NCI-H345 treated with DMSO at 0.1 percent for 48 hours (cell line): Measurements from ENCODE around the gene OPHN1.
"Not testable (repeated sequence)": the region's sequence is repeated elsewhere in the genome, so short reads cannot be mapped to it uniquely, and the experiment has no call there.

Experiments used
- DNase-seq: peaks from one replicate; lab custom pipeline; 2025; ENCODE audit not compliant: unreplicated experiment; lab: John Stamatoyannopoulos, UW

The OPHN1 gene

DNA sequence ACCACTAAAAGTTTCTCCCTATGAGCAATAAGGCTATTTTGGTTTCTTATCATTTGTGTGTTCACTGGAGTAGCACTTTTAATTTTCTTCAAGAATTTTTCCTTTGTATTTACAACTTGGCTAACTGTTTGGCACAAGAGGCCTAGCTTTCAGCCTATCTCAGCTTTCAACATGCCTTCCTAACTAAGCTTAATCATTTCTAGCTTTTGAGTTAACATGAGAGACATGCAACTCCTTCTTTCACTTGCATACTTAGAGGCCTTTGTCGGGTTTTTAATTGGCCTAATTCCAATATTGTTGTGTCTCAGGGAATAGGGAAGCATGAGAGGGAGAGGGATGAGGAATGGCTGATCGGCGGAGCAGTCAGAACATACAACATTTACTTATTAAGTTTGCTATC lies 349.8 kb downstream of the OPHN1 start:
- DNase-seq: no peak

- DNase-seq: no peak
Measured at GRCh38 chrX:68079961-68080360, 353.3 kb downstream of the OPHN1 start.

DNA sequence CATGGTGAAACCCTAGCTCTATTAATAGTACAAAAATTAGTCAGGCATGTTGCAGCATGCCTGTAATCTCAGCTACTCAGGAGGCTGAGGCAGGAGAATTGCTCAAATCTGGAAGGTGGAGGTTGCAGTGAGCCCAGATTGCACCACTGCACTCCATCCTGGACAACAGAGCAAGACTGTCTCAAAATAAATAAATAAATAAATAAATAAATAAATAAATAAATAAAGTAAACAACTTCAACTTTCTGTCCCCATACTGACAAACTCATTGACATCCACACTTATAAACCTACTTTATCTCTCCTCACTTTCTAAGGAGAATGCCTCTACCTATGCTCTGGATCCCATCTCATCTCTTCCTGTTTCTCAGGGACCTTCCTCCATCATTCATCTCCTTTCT lies 354.5 kb downstream of the OPHN1 start:
- not testable (repeated sequence) for DNase-seq

- DNase-seq: no peak
Measured at GRCh38 chrX:68077378-68077777, 355.9 kb downstream of the OPHN1 start.

- no peak for DNase-seq
Measured at GRCh38 chrX:68072041-68072440, 361.3 kb downstream of the OPHN1 start.

GRCh38 chrX:68070119-68070518 lies 363.2 kb downstream of the OPHN1 start:
- DNase-seq: not testable (repeated sequence)

- no peak for DNase-seq
Measured at GRCh38 chrX:68061206-68061535, 372.1 kb downstream of the OPHN1 start.

DNA sequence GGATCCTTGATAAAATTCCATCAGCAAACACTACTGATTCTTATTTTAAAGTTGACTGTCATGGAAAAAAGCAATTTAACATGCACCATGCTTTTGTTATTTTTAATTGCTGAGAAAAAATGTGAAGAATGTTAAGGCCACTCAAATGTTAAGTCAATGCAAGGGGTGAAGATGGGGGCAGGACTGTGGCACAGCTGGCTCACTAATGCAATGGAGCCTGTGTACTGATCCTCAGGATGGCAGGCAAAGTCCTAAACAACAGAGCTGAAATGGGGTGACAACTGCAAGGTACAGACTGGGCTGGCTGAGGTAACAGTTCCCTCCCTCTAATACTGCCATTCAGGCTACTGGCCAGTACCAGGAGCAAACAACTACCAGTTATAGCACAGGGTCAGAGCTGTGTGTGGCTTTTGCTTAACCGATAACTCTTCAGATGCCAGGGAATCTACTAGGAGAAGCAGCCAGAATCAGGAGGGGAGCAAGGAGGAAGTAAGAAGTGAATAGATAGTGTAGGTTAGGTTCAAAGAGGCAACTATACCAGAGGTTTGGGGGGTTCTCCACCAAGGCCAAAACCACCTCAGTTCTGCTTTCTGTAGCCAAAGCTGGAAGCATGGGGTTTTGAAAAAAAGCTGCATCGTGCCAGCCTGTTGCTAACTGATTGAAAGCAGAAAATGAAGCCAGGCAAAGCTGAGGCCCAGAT lies 372.6 kb downstream of the OPHN1 start:
- no peak for DNase-seq

- no peak for DNase-seq
Measured at GRCh38 chrX:68059469-68059868, 373.8 kb downstream of the OPHN1 start.

DNA sequence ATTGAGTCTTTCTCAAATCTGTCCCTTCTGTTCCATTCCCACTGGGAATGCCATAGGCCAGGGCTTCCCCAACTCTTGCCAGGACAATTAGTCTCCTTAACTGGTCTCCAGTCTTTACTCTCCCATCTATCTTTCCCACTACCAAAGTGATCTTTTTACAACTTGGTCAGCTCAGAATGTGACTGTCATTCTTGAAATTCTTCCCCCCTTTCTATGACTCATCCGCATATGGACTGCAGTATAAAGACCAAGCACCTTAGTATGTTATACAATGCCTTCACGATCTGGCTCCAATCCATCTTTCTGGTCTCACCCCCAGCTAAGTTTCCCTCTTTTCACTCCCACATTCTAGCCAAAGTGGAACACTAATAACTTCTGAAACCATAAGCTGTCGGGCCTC lies 383.8 kb downstream of the OPHN1 start:
- DNase-seq: no peak

- no peak for DNase-seq
Measured at GRCh38 chrX:68048774-68049173, 384.5 kb downstream of the OPHN1 start.

DNA sequence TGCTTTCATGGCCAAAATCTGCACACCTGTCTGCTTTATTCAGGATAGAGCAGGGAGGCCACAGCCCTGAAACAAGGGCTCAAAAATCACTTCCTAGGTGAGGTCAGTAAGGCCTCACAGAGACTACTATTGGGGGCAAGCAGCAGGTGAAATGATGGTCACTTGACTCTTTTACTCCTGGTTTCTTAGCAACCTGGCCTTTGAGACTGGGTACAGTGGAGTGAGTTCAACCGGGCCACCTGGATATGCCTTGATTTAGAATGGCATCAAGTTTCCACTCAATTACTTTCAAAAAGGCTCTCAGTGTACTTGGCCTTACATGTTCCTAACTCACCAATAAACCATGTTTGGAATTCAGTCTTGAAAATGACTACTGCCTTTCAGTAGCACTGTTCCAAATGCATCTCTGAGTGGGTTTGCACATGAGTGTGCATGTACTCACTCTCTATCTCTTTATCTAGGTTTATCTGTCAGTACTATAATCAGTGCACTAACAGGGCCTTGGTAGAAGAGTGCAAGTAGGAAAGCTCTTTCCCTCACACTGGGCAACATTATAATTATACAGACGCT lies 388.2 kb downstream of the OPHN1 start:
- peak; percentile 38 for DNase-seq

- peak; percentile 1 for DNase-seq
Measured at GRCh38 chrX:68043713-68044438, 389.4 kb downstream of the OPHN1 start.

DNA sequence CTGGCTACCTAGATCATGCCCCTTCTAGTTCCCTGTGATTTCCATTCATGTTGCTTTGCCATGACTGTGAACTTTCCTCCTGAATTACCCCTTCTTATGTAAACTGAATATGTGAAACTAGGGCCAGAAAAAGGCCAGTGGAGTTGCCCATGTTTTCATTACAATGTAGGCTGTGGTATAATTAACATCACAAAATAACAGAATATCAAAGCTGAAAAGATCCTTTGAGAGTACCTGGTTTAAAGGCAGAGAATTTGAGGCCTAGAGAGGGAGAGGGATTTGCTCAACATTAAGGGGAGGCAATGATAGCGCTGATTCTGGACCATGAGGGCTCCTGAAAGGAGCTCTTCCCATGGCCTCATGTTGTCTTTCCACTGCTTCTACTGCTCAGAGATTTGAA lies 392.2 kb downstream of the OPHN1 start:
- no peak for DNase-seq

DNA sequence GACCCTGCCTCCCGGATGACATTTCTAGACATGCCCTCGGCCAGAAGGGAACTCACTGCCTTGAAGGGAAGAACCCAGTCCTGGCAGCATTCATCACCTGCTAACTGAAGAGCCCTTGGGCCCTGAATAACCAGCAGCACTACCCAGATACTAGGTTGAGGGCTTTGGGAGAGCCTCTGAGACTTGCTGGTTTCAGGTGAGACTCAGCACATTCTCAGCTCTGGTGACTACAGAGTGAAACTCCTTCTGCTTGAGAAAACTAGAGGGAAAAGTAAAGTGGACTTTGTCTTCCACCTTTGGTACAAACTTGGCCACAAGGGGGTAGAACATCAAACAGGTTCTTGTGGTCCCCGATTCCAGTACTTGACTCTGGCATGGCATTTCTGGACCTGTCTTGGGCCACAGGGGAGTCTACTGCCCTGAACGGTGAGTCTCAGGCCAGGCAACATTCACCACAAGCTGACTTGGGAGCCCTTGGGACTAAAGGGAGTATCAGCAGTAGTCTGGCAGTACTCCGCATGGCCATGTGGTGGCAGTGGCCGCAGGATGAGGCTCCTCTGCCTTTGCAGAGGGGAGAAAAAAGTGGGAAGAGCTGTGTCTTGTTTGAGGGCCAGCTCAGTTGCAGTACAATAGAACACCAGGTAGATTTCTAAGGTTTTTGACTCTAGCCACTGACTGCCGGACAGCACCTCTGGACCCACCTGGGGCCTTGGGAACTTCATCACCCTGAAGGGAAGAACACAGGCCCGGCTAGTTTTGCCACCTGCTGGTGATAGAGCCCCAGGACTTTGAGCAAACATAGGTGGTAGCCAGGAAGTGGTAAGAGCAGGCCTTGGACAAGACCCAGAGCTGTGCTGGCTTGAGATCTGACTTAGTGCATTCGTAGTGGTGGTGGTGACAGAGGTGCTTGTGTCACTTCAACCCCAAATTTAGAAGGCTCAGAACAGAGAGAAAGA lies 414.8 kb downstream of the OPHN1 start:
- DNase-seq: no peak

GRCh38 chrX:67998540-67998939 lies 434.8 kb downstream of the OPHN1 start:
- no peak for DNase-seq
